OCI-LY1 (cell line): ENCODE data around the gene MINDY4.

ENCODE experiments used
- CTCF ChIP-seq: fragments of 200-600 bp; sonication (generic), shearing (Covaris generic); IDR thresholded peaks from 2 replicates; pipeline ENCODE4 v1.5.1; 2017; ENCODE audit warnings: mild to moderate bottlenecking, antibody characterized with exemption, low read length, moderate library complexity, mixed read lengths
- EZH2 ChIP-seq: fragments of 200-600 bp; sonication (generic), shearing (Covaris generic); IDR thresholded peaks from 2 replicates; pipeline ENCODE4 v1.8.0; 2017; ENCODE audit warnings: borderline replicate concordance, mixed run types, mild to moderate bottlenecking, antibody characterized with exemption, low read length, moderate library complexity, mixed read lengths

- TF ChIP-seq CTCF, result no peak
- no peak for TF ChIP-seq EZH2
Measured at GRCh38 chr7:30810986-30811385, 39.8 kb downstream of the MINDY4 start.
